ENCODE results near the gene CRPPA.

Gene CRPPA

GRCh38 chr7:16422917-16423316 lies 1.6 kb upstream of the CRPPA start:
- no peak for DNase-seq (ENCODE audit: low spot score)

GRCh38 chr7:16422103-16422435 lies 731 bp upstream of the CRPPA start:
- no peak for DNase-seq (ENCODE audit: low spot score)

- peak; percentile 93 for DNase-seq (ENCODE audit: low spot score)
These were observed 547 bp downstream of the CRPPA start for GRCh38 chr7:16420649-16421332.

- DNase-seq (ENCODE audit: low spot score) = no peak
These were observed 1.0 kb downstream of the CRPPA start for GRCh38 chr7:16420329-16420648.

- no peak for DNase-seq (ENCODE audit: low spot score)
These were observed 1.5 kb downstream of the CRPPA start for GRCh38 chr7:16419859-16420258.

- DNase-seq (ENCODE audit: low spot score) = no peak
These were observed 2.2 kb downstream of the CRPPA start for GRCh38 chr7:16419126-16419525.

- DNase-seq (ENCODE audit: low spot score) = no peak
These were observed 3.4 kb downstream of the CRPPA start for GRCh38 chr7:16417906-16418305.

GRCh38 chr7:16416289-16417282 lies 4.8 kb downstream of the CRPPA start:
- DNase-seq (ENCODE audit: low spot score) = peak; percentile 22

- DNase-seq (ENCODE audit: low spot score) = no peak
These were observed 8.8 kb downstream of the CRPPA start for GRCh38 chr7:16412274-16413254.

GRCh38 chr7:16411391-16411790 lies 9.9 kb downstream of the CRPPA start:
- DNase-seq (ENCODE audit: low spot score) = no peak

GRCh38 chr7:16409777-16410176 lies 11.6 kb downstream of the CRPPA start:
- no peak for DNase-seq (ENCODE audit: low spot score)

GRCh38 chr7:16404636-16405035 lies 16.7 kb downstream of the CRPPA start:
- no peak for DNase-seq (ENCODE audit: low spot score)

- no peak for DNase-seq (ENCODE audit: low spot score)
These were observed 17.9 kb downstream of the CRPPA start for GRCh38 chr7:16403475-16403874.

- DNase-seq (ENCODE audit: low spot score) = no peak
These were observed 18.4 kb downstream of the CRPPA start for GRCh38 chr7:16402940-16403339.

- no peak for DNase-seq (ENCODE audit: low spot score)
These were observed 19.2 kb downstream of the CRPPA start for GRCh38 chr7:16402091-16402490.

- DNase-seq (ENCODE audit: low spot score) = no peak
These were observed 20.5 kb downstream of the CRPPA start for GRCh38 chr7:16400893-16401275.

GRCh38 chr7:16399916-16400892 lies 21.1 kb downstream of the CRPPA start:
- DNase-seq (ENCODE audit: low spot score) = no peak

GRCh38 chr7:16399265-16399831 lies 22.0 kb downstream of the CRPPA start:
- DNase-seq (ENCODE audit: low spot score) = no peak

- no peak for DNase-seq (ENCODE audit: low spot score)
These were observed 23.0 kb downstream of the CRPPA start for GRCh38 chr7:16398146-16399017.
